ENCODE results near the gene GIMAP8.

GIMAP8 gene
- long read RNA-seq = 0 reads

- TF ChIP-seq POLR2AphosphoS5 (IDR thresholded peaks at IDR 0.05; ENCODE audit: low read depth) = no peak
- TF ChIP-seq REST (IDR thresholded peaks at IDR 0.05; ENCODE audit: insufficient replicate concordance, low read depth) = no peak
- no peak for TF ChIP-seq CTCF (IDR thresholded peaks at IDR 0.05; ENCODE audit: insufficient read depth, low read length)
- peak; percentile 64; the same call in 1 of the 2 replicates for TF ChIP-seq SPI1 (IDR thresholded peaks at IDR 0.05; ENCODE audit: borderline replicate concordance, low read depth)
- no peak within 1 kb of the TSS for H3K27ac ChIP-seq (replicated peaks)
- H3K27me3 ChIP-seq (ENCODE audit: insufficient read depth, poor library complexity, severe bottlenecking) = no peaks in the 10 kb centered on the region
- no peak within 1 kb of the TSS for H3K4me3 ChIP-seq (replicated peaks; ENCODE audit: insufficient read depth, low read length)
- DNase-seq (ENCODE audit: low read depth in 1 of 2, low spot score in 1 of 2) = peak; percentile 29 to 37
These were observed at the start of gene GIMAP8 for GRCh38 chr7:150450491-150451001. Gene GIMAP8 (plus strand): TSS chr7:150450630. CDS start chr7:150466699, 16,069 bp downstream.

- Histone ChIP-seq H3K4me3 (replicated peaks; ENCODE audit: insufficient read depth, low read length) (no peak overlapping the region), H3K27ac (replicated peaks) (no peak overlapping the region), H3K27me3 (ENCODE audit: insufficient read depth, poor library complexity, severe bottlenecking) (no peaks in the 10 kb centered on the region)
- DNase-seq (ENCODE audit: low read depth in 1 of 2, low spot score in 1 of 2) = no peak
- TF ChIP-seq REST (IDR thresholded peaks at IDR 0.05; ENCODE audit: insufficient replicate concordance, low read depth) (no peak), GABPA (IDR thresholded peaks at IDR 0.05; ENCODE audit: low read depth) (no peak), POLR2AphosphoS5 (IDR thresholded peaks at IDR 0.05; ENCODE audit: low read depth) (no peak), CTCF (IDR thresholded peaks at IDR 0.05; ENCODE audit: insufficient read depth, low read length) (no peak), SPI1 (IDR thresholded peaks at IDR 0.05; ENCODE audit: borderline replicate concordance, low read depth) (no peak)
These were observed 49.5 kb upstream of the GIMAP8 start for GRCh38 chr7:150400788-150401423.

- Histone ChIP-seq H3K4me3 (replicated peaks; ENCODE audit: insufficient read depth, low read length) (no peak overlapping the region), H3K27ac (replicated peaks) (no peak overlapping the region), H3K27me3 (ENCODE audit: insufficient read depth, poor library complexity, severe bottlenecking) (no peaks in the 10 kb centered on the region)
- DNase-seq (ENCODE audit: low read depth in 1 of 2, low spot score in 1 of 2) = no peak
- TF ChIP-seq CTCF (IDR thresholded peaks at IDR 0.05; ENCODE audit: insufficient read depth, low read length) (no peak), REST (IDR thresholded peaks at IDR 0.05; ENCODE audit: insufficient replicate concordance, low read depth) (no peak), SPI1 (IDR thresholded peaks at IDR 0.05; ENCODE audit: borderline replicate concordance, low read depth) (no peak), POLR2AphosphoS5 (IDR thresholded peaks at IDR 0.05; ENCODE audit: low read depth) (no peak), GABPA (IDR thresholded peaks at IDR 0.05; ENCODE audit: low read depth) (no peak)
These were observed 49.0 kb upstream of the GIMAP8 start for GRCh38 chr7:150401424-150401790.
